ENCODE measurements around the gene COL27A1.
A peak's percentile ranks its signal among the peaks of the same experiment; 100 is the strongest.

Gene COL27A1

DNA sequence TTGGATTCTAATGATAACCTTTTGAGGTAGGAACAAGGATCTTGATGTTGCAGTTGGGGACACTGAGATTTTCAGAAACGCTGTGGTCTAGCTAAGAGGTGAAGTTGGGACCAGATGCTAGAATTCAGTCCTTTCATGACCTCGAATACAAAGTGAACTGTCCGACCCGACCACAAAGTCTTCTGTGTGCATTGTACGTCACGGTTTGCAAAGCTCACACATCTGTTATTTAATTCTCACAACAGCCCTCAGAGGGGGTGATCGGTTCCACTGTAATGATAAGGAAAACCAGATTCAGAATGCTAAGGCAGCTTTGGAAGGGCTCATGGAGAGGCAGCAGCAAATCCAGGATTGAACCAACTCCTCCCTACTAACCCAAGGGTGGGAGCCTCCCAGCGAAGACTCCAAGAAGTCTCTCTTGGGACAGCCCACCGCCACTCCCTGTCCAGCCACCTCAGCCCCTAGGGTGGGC, 39.6 kb upstream of the COL27A1 start:
- Histone ChIP-seq H3K4me2 (peak overlapping the region in 8 of 11 experiments; percentile 42 to 72 (median 64); a peak in 16 of 22 replicates), H3K27ac (no peak overlapping the region), H3K36me3 (no peaks in the 10 kb centered on the region), H4K20me1 (no peaks in the 10 kb centered on the region), H3K9ac (peak overlapping the region in 1 of 11 experiments; percentile 38; a peak in 1 of 22 replicates), H3K27me3 (peaks cover 0 to 7% (median 0%) of the 10 kb centered on the region in 11 experiments; a peak in 3 of 22 replicates), H3K4me3 (no peak overlapping the region), H3K4me1 (peaks cover 0 to 17% (median 10%) of the 10 kb centered on the region in 10 experiments; a peak in 13 of 20 replicates), H3K9me3 (replicated peaks in 1 of 11) (no peaks in the 10 kb centered on the region)
- no peak for TF ChIP-seq Cebpa-rat (IDR thresholded peaks at IDR 0.05)

DNA sequence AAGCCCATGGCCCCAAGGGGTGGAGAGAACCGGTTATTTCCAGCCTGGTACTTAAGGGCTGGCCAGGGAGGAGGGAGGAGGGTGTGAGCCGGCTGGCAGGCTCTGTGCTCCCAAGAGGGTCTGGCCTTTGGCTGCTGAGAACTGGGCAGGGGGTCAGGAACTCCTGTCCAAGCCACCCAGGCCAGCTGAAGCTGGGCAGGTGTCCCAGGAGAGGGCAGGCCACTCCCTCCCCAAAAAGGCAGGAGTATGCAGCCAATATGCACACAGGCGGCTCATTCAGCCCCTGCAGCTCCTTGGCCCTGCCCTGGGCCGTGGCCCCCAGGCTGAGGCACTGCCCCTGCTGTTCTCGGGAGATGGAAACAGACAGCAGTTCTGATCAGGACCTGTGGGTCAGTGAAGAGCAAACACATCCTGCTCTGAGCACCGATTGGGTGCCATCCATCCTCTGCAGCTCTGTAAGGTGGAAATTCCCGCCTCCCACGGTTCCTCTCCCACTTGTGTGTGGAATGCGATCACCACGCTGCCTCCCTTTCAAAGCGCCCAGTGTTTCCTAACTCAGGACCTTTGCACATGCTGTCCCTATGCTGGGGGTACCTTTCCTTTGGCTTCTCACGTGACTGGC, 39.1 kb upstream of the COL27A1 start:
- no peak for TF ChIP-seq Cebpa-rat (IDR thresholded peaks at IDR 0.05)
- H3K4me2 ChIP-seq, result peak overlapping the region in 8 of 11 experiments; percentile 42 to 72 (median 64); a peak in 16 of 22 replicates
- H3K27ac ChIP-seq, result no peak overlapping the region
- no peaks in the 10 kb centered on the region for H4K20me1 ChIP-seq
- H3K9ac ChIP-seq, result peak overlapping the region in 1 of 11 experiments; percentile 38; a peak in 1 of 22 replicates
- H3K4me1 ChIP-seq, result peaks cover 0 to 17% (median 10%) of the 10 kb centered on the region in 10 experiments; a peak in 13 of 20 replicates
- H3K4me3 ChIP-seq, result no peak overlapping the region
- no peaks in the 10 kb centered on the region for H3K36me3 ChIP-seq
- H3K27me3 ChIP-seq, result peaks cover 0 to 7% (median 0%) of the 10 kb centered on the region in 11 experiments; a peak in 3 of 22 replicates
- H3K9me3 ChIP-seq (replicated peaks in 1 of 11), result no peaks in the 10 kb centered on the region

DNA sequence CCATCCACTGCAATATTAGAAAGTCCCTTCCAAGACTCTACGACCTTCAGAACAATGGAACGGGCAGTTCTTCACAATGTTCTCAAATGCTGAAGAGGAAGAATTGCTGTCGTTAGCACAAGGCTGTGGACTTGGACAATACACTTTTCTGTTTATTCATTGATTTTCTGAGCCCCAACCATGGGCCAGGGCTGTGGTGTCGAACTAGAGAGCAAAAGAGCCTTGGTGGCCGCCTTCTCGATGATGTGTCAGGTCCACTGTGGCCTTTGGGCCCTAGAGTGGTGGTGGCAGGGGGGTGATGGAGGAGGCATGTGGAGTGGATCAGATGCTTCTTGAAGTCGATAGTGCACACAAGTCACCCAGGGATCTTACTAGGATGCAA, 37.7 kb upstream of the COL27A1 start:
- no peak overlapping the region for H3K4me3 ChIP-seq
- no peak for TF ChIP-seq Cebpa-rat (IDR thresholded peaks at IDR 0.05)
- H4K20me1 ChIP-seq, result no peaks in the 10 kb centered on the region
- no peak overlapping the region for H3K9ac ChIP-seq
- H3K27me3 ChIP-seq, result peaks cover 0 to 7% (median 0%) of the 10 kb centered on the region in 11 experiments; a peak in 3 of 22 replicates
- H3K4me2 ChIP-seq, result no peak overlapping the region
- H3K36me3 ChIP-seq, result no peaks in the 10 kb centered on the region
- H3K4me1 ChIP-seq, result peaks cover 0 to 17% (median 10%) of the 10 kb centered on the region in 10 experiments; a peak in 13 of 20 replicates
- no peaks in the 10 kb centered on the region for H3K9me3 ChIP-seq (replicated peaks in 1 of 11)
- no peak overlapping the region for H3K27ac ChIP-seq

DNA sequence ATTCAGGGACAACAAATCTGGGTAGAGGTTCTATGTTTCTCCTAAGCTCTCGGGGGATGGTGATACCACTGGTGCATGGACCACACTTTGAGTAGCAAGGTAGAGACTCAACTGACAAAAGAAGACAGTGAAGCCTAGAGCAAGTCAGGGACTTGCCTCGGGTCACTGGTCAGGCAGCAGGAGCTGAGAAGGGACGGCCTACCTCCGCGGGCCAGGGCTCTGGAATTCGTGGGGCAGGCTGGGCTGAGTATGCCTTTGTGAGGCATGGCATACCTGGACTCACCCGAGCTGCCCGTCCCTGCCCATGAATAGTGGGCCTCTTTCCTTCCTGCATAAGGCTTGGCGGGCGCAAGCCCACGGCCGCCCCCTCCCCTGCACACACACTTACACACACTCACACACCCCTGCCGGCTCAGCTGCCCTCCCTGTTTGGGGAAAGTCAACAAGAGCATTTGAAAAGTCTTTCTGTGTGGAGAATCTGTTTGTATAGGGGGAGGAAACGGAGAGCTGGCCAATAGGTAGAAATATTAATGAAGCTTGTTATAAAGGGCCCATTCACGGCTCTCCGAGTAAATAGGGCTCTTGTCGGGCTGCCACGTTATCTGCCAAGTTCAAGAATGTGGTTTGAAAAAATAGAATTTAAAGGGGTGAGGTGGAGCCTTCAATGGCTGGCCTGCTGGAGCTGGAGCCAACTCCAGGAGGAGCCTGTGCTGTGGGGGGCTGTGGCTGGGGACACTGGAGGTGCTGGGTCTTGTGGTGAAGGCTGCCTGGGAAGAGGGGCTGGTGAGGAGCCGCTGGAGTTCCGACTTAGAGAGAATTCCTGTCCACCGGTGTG, 37.1 kb upstream of the COL27A1 start:
- Histone ChIP-seq H3K9ac (no peak overlapping the region), H3K27ac (no peak overlapping the region), H3K4me1 (peaks cover 0 to 17% (median 10%) of the 10 kb centered on the region in 10 experiments; a peak in 13 of 20 replicates)

DNA sequence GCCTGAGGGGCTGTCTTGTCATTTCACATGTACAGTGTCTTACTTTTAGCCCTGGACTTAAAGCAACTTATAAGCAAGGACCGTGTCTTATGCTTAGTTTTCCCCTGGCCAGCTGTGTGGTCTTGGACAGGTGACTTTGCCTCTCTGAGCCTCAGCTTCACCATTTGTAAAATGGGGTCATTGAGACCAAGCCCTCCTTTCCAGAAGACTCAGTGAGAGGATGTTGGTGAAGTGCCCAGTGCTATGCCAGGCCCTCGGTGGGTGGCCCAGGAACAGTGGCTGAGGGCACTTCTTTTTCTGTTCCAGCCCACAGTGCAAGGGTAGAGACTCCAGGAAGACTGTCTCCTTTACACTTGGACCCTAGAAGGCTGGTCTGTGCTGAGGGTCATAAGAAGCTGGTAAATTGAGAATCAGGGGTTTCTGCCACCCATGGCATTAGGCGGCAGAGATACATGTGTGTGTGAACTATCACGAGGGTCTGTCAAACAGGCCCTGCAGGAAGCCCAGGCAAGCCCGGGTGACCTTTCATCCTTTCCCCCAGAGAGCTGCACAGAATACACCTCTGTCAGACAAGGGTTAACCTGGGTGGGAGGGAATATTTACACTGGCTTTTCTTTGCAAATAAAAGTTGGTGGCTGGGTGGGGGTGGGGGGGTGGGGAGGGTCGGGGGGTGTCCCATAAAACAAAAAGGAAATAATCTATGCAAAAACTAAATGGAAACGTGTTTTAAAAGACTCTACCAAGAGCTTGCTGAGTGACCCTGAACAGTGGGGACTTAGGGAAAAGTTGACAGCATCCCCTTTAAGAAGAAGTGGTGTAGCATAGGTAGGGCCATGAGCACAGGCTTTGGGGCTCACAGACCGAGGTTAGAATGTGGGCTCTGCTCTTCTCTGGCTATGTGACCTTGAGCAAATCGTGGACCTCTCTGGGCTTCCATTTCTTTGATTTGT, 35.8 kb upstream of the COL27A1 start:
- H3K36me3 ChIP-seq, result no peaks in the 10 kb centered on the region
- no peaks in the 10 kb centered on the region for H4K20me1 ChIP-seq

More for the DNA sequence above, 37.1 kb upstream of the COL27A1 start:
- Histone ChIP-seq H3K27me3 (peaks cover 0 to 7% (median 0%) of the 10 kb centered on the region in 11 experiments; a peak in 3 of 22 replicates), H3K4me3 (no peak overlapping the region), H3K9me3 (replicated peaks in 1 of 11) (no peaks in the 10 kb centered on the region), H3K4me2 (no peak overlapping the region), H4K20me1 (no peaks in the 10 kb centered on the region), H3K36me3 (no peaks in the 10 kb centered on the region)
- no peak for TF ChIP-seq Cebpa-rat (IDR thresholded peaks at IDR 0.05)

DNA sequence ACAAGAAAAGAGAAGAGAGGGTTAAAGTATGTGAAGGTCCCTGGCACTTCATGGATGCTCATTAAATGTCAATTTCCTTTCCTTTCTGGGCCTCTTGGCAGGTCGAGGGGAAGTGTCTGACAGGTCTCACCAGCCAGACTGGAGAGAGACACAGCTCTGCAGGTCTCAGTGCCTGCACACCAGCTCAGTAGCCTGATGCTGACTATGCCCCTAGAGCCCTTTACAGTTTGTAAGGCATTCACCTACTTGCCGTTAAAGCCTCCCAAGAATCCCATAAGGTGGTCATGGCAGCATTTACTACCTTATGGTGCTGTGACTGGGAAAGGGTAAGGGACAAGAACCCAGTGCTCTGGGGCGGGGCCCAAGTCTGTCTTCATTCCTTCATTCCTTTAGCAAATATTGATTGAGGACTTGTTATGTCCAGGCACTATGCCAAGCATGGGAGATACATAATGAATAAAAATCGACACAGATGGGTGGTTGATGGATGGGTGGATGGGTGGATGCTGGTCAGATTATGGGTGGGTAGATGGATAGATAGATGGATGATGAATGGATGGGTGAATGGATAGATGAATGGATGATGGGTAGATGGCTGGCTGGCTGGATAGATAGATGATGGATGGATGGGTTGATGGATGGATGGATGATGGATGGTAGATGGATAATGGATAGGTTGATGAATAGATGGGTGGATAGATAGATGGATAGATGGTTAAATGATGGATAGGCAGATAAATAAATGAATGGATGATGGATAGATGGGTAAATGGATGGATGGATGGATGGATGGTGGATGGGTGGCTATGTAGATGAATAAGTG, 34.9 kb upstream of the COL27A1 start:
- no peak overlapping the region for H3K9ac ChIP-seq
- no peaks in the 10 kb centered on the region for H3K9me3 ChIP-seq (replicated peaks in 1 of 11)
- H3K27me3 ChIP-seq, result peaks cover 0 to 2% (median 0%) of the 10 kb centered on the region in 11 experiments; a peak in 2 of 22 replicates
- H3K27ac ChIP-seq, result no peak overlapping the region
- H4K20me1 ChIP-seq, result no peaks in the 10 kb centered on the region
- no peak overlapping the region for H3K4me3 ChIP-seq
- no peak for TF ChIP-seq Cebpa-rat (IDR thresholded peaks at IDR 0.05)
- H3K4me1 ChIP-seq, result peaks cover 0 to 12% (median 10%) of the 10 kb centered on the region in 10 experiments; a peak in 13 of 20 replicates
- no peaks in the 10 kb centered on the region for H3K36me3 ChIP-seq
- H3K4me2 ChIP-seq, result no peak overlapping the region

More for the DNA sequence above, 35.8 kb upstream of the COL27A1 start:
- no peaks in the 10 kb centered on the region for H3K9me3 ChIP-seq (replicated peaks in 1 of 11)
- H3K4me2 ChIP-seq, result no peak overlapping the region
- TF ChIP-seq Cebpa-rat (IDR thresholded peaks at IDR 0.05), result no peak
- no peak overlapping the region for H3K9ac ChIP-seq
- peaks cover 0 to 7% (median 0%) of the 10 kb centered on the region in 11 experiments; a peak in 2 of 22 replicates for H3K27me3 ChIP-seq
- H3K4me3 ChIP-seq, result no peak overlapping the region
- no peak overlapping the region for H3K27ac ChIP-seq
- H3K4me1 ChIP-seq, result peaks cover 0 to 15% (median 10%) of the 10 kb centered on the region in 10 experiments; a peak in 13 of 20 replicates

DNA sequence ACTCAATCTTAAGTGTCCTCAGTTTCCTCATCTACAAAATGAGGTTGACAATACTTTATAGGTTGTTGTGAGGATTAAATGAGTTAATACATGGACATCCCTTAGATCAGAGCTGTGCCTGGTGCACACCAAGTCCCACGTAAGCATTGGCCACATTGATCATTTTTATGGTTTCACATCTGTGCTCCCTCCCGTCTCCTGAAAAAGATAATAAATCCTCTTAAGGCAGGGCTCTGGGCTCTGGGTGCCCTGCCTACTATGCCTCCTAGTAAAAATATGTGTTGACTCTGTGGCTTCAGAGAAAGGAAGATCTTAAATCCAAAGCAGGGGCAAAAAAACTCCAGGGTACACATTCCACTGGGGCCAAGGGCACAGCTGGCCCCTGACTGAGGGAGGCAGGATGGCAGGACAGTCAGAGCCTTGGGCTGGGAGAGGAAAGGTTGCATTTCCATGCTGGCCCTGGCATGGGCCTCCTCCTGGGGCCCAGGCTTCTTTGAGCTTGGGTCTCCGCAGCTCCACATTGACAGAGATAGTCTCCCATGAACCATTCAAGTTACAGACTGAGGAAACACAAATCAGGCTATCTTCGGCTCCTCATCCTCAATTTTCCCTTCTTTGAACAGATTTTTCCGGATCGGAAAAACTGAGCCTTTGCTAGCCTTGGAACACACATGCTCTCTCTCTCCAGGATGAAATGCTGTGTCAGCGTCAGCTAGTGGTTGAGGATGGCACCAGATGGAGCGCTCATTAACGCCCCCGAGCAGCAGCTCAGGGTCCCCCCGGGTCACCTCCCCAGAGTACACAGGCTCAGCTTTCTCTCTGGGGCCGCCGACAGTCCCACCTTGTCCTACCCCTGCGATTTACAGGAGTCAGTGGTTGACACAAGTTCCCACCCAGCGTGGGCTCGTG, 33.9 kb upstream of the COL27A1 start:
- Histone ChIP-seq H4K20me1 (no peaks in the 10 kb centered on the region), H3K9me3 (replicated peaks in 1 of 11) (no peaks in the 10 kb centered on the region), H3K36me3 (no peaks in the 10 kb centered on the region), H3K4me2 (no peak overlapping the region), H3K4me1 (peaks cover 0 to 9% (median 7%) of the 10 kb centered on the region in 10 experiments; a peak in 11 of 20 replicates), H3K9ac (no peak overlapping the region), H3K27me3 (no peaks in the 10 kb centered on the region), H3K27ac (no peak overlapping the region), H3K4me3 (no peak overlapping the region)
- TF ChIP-seq Cebpa-rat (IDR thresholded peaks at IDR 0.05), result no peak

Data from BLaER1 treated with 17β-estradiol and CSF1 and Interleukin-3, amounts not matched to agents 10 nM and 100 nM (cell line).